Transverse colon (tissue), 3 donors: Measurements from ENCODE around the gene TOR3A.

ENCODE experiments used
- POLR2A ChIP-seq: fragments of 450-650 bp; IDR thresholded peaks from one replicate; pipeline ENCODE4 v1.6.1; 2016; ENCODE audit warnings: antibody characterized with exemption, mild to moderate bottlenecking, moderate library complexity
- TF ChIP-seq, protein P1 (sequence below), 5 experiments: fragments of 200-600 bp in 3 of 5; fragments of 450-650 bp in 2 of 5; sonication (generic) in 3 of 5; IDR thresholded peaks; 1 replicate in 2 of 5; 2 replicates in 3 of 5; pipeline ENCODE4 v1.5.1; 2016 to 2017; ENCODE audit warnings: antibody characterized with exemption in 5 of 5, inconsistent platforms in 3 of 5, mild to moderate bottlenecking in 2 of 5, moderate library complexity in 1 of 5

DNA sequence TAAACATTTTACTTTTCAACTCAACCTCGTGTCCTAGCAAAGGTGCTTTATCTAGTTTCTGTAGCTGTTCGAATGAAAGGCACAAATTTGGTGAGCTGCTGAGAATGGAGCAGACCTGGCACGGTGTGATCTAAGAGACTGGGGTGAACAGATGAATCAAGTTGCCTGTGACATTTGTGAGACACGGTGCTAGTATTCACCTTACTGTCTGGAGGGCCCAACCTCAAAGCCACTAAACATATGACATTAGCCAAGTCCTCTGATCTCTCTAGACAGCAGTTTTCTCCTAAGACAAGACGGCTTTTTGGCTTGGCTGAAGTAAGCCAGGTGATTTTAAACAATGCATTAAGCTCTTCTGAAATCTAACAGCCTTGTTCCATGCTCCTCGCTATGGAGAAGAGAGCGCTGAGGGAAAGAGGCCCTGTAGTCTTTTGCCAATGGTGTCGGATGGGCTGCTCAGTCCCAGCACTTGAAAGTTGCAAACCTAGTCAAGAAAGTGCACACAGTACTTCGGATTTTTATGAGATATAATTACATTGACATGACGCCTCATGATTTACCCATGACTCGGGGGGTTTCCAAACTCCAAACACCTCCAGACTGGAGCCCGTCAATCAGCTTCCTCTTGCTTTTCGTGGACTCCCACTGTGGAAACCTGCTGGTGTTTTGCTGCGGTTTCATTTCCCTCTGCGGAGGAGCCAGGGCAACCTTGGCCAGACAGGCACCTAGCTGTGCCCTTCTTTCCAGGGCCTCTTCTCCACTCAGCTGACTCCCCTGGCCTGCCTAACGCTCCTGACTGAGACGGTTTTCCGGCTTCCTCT is 794 bp upstream of the TOR3A start:
- TF ChIP-seq, protein P1, sequence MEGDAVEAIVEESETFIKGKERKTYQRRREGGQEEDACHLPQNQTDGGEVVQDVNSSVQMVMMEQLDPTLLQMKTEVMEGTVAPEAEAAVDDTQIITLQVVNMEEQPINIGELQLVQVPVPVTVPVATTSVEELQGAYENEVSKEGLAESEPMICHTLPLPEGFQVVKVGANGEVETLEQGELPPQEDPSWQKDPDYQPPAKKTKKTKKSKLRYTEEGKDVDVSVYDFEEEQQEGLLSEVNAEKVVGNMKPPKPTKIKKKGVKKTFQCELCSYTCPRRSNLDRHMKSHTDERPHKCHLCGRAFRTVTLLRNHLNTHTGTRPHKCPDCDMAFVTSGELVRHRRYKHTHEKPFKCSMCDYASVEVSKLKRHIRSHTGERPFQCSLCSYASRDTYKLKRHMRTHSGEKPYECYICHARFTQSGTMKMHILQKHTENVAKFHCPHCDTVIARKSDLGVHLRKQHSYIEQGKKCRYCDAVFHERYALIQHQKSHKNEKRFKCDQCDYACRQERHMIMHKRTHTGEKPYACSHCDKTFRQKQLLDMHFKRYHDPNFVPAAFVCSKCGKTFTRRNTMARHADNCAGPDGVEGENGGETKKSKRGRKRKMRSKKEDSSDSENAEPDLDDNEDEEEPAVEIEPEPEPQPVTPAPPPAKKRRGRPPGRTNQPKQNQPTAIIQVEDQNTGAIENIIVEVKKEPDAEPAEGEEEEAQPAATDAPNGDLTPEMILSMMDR (IDR thresholded peaks at IDR 0.05), result no peak
- TF ChIP-seq POLR2A, result no peak
